ENCODE measurements around the gene SEC23IP. TPM values are rescaled to one million over a fixed set of nuclear protein-coding genes. Genes with fewer than 3 reads are reported as not detected.

The SEC23IP gene
- total RNA-seq, 1 donor, result 22.4 TPM

DNA sequence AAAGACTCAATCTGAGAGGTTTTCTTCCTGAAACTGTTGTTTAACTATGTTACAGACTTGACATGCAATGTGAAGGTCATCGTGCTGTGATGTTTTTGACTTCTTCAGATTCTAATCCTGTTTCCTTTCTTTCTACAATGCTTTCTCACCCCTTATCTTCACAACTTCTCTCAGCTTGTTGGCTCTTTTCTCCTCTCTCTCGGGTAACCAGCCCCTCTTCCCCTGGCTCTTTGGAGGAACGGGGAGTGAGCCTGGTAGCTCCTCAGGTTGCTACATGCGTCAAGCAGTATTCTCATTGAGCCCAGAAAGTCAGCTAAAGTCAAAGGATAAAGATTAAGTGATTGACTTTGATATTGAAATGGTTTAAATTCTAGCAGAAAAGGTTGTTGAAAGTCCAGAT, 40.1 kb downstream of the SEC23IP start:
- no peak for DNase-seq (ENCODE audit: low read depth in 2 of 3, low spot score in 2 of 3)

DNA sequence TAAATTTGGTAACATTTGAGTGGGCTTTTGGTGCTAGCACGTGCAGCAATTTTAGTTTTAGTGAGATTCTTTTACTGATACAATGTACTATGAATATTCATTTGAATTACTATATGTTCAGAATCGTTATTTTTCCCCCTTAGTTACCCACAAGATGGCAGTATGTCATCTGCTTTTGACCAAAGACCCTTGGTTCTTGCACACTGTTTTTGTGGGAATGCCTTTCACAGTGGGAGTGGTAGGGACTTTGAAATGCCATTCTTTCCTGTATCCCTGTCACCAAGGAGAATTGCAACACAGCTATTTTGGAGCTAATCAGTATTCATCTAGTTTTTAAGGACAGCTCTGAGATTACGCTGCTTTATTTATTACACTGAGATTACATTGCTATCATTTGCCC, 40.6 kb downstream of the SEC23IP start:
- DNase-seq (ENCODE audit: low read depth in 2 of 3, low spot score in 2 of 3), result no peak

DNA sequence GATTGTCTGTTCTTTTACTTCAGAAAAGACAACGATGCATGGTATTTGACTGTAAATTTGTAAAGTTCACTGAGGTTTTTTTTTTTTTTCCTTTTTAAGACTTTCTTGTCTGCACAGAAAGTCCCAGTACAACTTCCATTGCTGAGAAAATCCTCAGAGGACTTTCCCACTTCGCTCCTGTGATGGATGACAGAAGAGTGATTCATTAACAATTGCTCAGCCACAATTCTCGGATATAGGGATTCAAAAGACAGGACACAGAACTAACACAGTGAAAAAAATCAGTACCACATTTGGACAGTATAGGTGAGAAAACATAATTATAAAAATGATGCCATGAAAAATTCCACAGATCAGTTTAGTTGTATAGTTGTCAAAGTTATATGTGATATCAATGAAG, 48.0 kb downstream of the SEC23IP start:
- DNase-seq (ENCODE audit: low read depth in 2 of 3, low spot score in 2 of 3), result no peak

DNA sequence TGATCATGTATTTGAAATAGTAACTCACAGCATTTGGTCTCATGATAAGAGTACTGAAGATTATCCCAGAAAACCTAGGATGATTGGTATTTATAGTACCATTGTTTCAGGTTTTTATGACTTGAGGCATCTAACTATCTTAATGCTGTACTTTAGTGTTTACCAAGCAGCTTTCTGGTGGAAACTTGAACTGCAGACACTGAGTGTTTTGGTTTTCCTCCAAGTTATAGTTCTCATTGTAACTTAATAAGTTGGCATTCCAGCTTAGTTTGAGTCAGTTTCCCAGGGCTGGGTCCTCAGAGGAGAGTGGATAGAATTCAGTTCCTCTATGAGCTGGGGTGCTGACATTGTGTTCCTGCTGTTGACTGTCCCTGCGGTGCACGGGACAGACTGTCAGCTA, 50.4 kb downstream of the SEC23IP start:
- DNase-seq (ENCODE audit: low read depth in 2 of 3, low spot score in 2 of 3), result no peak

DNA sequence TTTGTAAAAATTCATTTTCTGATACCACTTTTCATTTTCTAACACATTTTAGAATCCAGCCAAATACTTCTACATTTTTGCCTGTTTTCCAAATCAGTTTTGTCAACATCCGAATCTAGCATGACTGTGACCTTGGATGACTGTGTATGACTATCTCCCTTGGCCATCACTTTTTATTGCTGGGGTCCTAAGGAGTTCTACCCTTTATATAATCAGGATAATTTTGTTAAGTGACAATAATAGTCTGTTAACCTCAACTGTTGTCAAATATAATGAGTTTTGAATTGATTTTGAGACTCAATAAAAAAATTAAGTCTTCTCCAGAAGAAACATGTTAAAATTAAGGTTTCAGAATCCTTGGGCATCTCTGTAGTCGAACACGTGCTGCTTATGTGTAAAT, 53.3 kb downstream of the SEC23IP start:
- no peak for DNase-seq (ENCODE audit: low read depth in 2 of 3, low spot score in 2 of 3)

DNA sequence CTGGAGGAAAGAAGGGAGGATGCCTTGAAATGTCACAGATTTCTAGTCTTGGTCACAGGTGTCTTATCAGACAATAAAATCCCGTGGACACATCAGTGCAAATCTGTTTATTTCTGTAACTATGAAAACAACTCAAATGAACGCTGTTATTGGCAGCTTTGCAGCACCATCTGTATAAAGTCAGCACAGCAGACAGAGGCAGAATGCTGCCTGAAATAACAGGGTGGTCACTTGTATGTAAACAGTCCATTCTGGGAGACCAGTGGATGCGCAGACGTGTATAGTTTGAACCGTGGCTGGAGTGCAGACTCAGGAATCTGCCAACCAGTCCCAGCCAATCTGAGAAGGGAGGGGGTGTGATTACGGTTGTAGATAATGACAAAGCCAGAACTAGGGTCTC, 54.8 kb downstream of the SEC23IP start:
- DNase-seq (ENCODE audit: low read depth in 2 of 3, low spot score in 2 of 3), result no peak

DNA sequence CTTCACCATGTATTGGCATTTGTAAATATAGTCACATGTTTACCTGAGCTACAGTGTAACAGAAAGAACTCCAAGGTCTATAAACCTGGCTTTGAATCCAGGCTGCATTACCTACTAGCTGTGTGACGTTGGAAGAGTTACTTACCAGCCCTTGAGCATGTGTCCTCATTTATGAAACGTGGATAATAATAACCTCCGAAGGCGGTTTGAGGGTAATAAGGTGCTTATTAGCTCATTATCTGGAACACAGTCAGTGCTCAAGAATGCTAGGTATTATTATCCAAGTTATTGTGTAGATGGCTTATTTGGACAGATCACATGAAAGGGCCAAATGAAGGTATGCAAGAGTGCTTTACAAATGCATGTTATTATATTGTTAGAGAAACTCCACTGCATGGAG, 64.9 kb downstream of the SEC23IP start:
- no peak for DNase-seq (ENCODE audit: low read depth in 2 of 3, low spot score in 2 of 3)

DNA sequence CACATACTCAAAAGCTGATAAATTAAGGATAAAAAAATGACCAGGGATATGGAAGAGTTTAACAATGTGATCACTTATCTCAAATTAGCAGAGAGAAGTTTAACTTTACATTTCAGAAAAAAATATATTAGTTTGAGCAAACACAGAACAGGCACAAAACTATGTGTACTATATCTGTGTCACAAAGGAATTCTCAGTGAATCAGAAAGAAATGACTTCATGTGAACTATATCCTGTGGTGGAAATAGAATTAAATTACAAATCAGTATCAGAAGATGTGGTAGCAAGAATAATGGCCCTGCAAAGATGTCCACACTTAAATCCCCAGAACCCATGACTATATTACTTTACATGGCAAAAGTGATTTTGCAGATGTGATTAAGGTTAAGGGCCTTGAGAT, 70.3 kb downstream of the SEC23IP start:
- no peak for DNase-seq (ENCODE audit: low read depth in 2 of 3, low spot score in 2 of 3)

DNA sequence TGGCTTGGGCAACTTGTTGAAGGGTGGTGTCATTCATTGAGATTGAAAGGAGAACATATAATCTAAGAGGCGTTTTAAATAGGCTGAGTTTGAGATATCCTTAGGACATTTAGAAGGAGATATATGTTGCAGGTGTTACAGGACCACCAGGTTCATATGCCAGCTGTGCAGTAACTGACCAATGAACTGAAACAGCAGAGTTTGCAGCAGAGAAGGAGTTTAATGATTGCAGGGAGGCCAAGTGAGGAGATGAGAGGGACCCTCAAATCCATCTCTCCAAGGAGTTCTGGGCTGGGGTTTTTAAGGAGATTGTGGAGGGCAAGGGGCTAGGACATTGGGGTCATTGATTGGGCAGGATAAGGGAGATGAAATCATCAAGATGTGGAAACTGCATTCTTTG, 74.5 kb downstream of the SEC23IP start:
- no peak for DNase-seq (ENCODE audit: low read depth in 2 of 3, low spot score in 2 of 3)

DNA sequence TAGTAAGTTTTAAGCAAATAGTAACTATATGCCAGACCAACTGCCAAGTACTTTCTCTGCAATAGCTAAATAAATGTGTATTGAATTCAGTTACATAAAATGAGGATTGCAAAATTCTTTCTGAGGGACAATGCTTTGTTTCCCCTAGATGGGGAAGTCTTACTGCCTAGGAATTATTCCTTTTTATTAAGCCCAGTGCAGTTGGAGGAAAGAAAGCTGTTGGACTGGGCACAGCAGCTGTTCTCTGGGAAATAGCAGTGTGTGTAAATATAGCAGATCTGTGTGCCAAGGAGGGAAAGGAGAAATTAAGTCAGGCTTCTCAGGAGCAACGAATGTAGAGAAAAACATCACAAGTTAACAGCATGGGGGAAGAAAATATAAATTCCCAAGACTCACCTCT, 77.1 kb downstream of the SEC23IP start:
- DNase-seq (ENCODE audit: low read depth in 2 of 3, low spot score in 2 of 3), result no peak

DNA sequence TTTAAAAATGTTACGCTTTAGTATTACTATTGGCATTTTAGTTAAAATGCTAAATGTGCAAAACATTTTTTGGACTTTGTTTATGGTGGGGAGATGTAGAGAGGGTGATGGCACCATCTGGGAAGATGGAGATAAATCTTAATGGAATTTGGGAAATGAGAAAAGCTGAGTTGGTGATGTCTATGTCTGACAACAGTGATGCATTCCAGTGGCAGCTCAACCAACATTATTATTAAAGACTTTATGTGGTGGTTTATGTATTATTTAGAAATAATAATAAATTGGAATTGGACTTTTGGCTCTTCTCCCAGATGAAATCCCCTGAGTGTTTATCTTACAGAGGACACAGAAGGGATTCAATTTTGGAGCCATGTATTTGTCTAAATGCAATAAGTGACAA, 77.6 kb downstream of the SEC23IP start:
- no peak for DNase-seq (ENCODE audit: low read depth in 2 of 3, low spot score in 2 of 3)

DNA sequence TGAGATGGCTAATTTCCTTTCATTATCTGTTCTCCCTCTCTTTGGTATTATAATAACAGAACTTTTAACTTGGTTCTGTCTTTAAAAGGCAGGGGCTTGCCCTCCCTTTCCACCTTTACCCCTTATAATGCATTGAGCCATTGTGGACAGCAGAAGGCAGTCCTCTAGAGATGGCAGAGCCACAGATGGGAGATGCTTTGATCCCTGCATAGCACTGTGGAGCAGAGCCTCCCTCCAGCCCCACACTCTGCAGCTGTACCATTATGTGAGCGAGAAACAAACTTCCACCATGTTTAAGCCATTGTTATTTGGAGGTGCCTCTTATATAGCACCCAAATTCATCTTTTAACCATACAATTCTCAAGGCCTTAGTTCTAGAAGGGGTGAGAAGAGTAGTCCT, 78.4 kb downstream of the SEC23IP start:
- DNase-seq (ENCODE audit: low read depth in 2 of 3, low spot score in 2 of 3), result no peak

DNA sequence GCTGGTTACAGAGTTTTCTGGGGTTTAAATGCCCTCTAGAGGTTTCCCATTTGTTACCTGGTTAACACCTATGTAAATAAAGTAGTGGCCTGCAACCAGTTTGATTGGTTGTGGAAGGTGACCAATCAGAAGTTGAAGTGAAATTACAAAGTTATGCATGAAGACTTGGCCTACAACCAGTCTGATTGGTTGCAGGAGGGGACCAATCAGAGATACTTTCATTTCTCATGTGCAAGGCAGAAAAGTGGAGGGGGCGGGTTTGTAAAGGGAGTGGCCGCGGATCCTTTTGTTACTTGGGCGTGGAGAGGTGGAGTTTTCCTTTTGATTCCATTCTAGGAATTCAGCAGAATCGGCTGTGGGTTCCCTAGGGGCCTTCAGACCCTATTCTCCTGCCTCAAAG, 80.8 kb downstream of the SEC23IP start:
- DNase-seq (ENCODE audit: low read depth in 2 of 3, low spot score in 2 of 3), result no peak

DNA sequence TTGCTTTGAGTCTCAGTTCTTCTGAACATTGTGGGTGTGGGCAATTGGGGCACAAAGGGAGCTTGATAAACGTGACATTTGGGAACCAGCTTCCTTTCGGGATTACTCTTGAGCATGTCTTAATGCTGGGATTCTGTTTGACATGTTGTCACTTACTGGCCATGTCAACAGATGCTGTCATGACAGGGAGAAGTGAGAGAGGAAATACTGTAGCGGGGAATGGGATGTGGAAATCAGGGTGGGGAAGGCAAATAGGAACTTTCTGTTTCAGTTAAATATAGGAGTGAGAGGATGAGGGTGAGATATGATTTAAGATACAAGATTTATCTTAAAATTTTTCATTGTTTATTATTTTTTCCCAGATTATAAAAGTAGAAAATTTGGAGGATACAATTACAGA, 83.9 kb downstream of the SEC23IP start:
- DNase-seq (ENCODE audit: low read depth in 2 of 3, low spot score in 2 of 3), result no peak

DNA sequence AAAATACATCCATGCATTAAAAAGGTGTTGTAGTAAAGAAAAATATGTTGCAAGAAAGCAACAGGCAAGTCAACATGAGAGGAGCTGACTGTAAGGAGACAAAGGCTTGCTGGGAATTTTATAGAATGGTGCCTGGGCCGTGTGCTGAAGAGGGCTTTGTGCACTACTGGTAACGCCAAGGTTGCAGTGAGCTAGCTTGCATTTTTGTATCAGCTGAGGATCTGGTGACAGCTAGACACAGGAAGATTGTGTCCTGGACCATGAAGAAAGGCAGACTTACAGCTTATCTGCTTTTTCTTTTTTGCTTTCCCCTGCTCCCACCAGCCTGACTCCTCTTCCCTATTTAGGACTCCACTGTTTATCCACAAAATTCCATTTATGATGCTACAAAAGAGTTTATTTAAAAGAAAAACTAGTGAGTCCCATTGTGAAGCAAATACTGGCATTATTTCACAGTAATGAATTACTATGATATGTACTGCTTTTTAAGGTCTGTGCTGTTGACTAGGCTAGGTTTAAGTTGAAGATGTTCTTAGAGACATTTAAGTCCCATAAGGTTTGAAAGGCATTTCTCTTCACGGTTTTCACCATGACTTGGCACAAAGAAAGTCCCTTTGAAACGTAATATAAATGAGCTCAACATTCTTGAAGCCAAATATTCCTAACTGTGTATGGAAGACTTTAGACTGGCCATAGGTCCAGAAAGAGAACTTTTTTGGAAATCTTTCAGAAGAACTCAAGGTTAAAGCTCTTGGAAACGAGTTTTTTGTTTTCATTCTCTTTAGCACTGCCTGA, 88.6 kb downstream of the SEC23IP start:
- no peak for DNase-seq (ENCODE audit: low read depth in 2 of 3, low spot score in 2 of 3)

DNA sequence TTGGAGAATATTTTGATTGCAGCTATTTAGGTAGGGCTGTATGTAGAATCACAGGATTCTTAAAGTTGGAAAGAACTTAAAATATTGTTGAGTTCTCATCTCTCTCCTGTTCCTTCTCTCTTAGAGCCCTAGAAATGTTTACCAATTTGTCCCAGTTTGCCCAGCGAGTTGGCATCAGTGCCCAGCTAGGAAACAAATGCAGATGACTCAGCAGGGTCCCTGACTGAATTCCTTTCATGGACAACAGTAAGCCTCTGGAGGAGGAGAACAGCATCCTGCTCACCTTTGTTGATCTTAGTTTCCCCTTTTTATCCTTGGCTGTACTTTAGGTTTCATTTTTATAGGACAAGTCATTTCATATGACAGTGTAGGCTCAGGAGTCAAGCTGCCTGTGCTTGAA, 89.3 kb downstream of the SEC23IP start:
- no peak for DNase-seq (ENCODE audit: low read depth in 2 of 3, low spot score in 2 of 3)

DNA sequence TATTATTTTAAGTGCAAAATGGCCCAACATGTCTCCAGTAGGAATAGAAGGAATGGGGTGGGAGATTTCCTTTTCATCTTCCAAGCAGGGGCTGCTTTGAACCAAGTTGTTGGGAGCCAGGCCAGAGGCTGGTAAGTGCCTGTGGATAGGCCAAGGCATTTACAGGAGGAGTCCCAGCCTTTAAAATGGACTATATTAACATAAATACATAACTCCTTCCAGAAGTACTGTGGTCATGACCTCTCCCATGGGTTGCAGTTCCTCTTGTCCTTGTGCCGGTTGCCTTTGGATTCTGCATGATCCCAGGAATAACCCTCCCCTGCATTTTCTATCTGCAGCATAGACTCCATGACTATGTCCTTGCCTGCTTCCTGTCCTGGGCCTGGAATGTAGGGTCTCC, 95.8 kb downstream of the SEC23IP start:
- no peak for DNase-seq (ENCODE audit: low read depth in 2 of 3, low spot score in 2 of 3)

DNA sequence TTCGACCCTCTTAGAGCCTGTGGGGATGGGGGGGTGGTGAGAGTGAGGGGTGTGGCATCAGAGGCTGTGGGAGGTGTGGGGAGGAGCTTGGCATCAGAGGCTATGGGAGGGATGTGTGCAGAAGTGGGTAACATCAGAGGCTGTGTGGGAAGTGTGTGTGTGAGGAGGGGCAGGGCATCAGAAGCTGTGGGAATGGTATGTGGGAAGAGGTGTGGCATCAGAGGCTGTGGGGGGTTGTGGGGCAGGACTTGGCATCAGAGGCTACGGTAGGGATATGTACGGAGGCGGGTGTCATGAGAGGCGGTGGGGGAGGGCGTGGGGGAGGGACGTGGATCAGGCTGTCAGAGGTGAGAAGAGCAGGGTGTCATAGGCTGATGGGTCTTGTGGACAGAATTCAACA, 97.4 kb downstream of the SEC23IP start:
- no peak for DNase-seq (ENCODE audit: low read depth in 2 of 3, low spot score in 2 of 3)

DNA sequence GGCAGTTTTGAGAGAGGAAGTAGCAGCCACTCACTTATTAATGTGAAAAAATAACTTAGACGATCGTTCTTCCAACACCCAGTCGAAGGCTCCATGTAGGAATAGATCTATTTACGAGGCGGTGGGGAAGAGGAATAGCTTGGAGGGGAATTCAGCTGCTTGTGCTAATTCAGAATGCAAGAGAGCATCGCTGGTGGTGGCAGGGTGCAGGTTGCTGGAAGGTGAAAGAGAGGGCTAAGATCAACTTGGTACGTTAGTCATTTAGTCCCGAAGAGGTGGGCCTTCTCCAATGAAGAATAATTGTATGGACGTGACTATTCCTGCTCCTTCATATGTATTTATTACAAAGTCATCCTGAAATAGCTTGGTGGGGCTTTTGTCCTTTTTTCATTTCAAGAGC, 98.5 kb downstream of the SEC23IP start:
- no peak for DNase-seq (ENCODE audit: low read depth in 2 of 3, low spot score in 2 of 3)

DNA sequence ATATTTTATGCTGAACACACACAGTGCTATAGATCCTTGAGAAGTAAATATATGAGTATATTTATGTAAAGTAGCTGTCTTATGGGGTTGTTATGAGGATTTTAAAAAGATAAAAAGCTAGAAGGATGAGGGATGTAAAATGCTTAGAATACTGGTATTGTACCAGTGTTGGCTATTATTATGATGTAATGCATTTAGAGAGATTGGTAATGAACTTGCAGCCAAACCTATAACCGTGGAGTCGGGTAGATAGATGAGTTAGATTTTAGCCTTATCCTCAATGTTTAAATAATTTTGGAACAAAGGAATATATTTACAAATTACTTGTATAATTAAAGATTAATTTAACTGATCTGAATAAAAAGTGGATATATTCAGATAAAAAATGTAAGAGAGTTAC, 99.3 kb downstream of the SEC23IP start:
- no peak for DNase-seq (ENCODE audit: low read depth in 2 of 3, low spot score in 2 of 3)
